AG04449 (cell line): ENCODE data around the gene KCNAB3.

Experiments used
- CTCF ChIA-PET: fragments of 350-600 bp; formaldehyde crosslinking; extraction: SDS; loops from one replicate; lab custom pipeline; 2021; ENCODE audit warnings: antibody characterized with exemption; lab: Yijun Ruan, JAX
- POLR2A ChIA-PET: fragments of 400-600, 350-600 bp; formaldehyde crosslinking; extraction: SDS; loops from one replicate; lab custom pipeline; 2020; ENCODE audit warnings: antibody characterized with exemption, inconsistent platforms; lab: Yijun Ruan, JAX
- DNase-seq: peaks from one replicate; pipeline ENCODE4 v3.0.0-alpha.2; 2010; ENCODE audit warnings: low read depth, low spot score
- H3K4me3 ChIP-seq: 2 replicates; pipeline ENCODE4 v1.5.1; 2011; ENCODE audit warnings: low read depth, mild to moderate bottlenecking, control low read depth, low read length
- CTCF ChIP-seq: IDR thresholded peaks from one replicate; pipeline ENCODE4 v1.5.1; 2011; ENCODE audit warnings: mild to moderate bottlenecking, moderate library complexity, low read length, control low read depth, inconsistent platforms; ENCODE audit not compliant: insufficient read depth; ENCODE audit errors: missing control alignments

The KCNAB3 gene

GRCh38 chr17:7971651-7972050 lies 42.0 kb upstream of the KCNAB3 start:
- H3K4me3 ChIP-seq: no peak overlapping the region
- TF ChIP-seq CTCF: no peak
- ChIA-PET CTCF (interaction anchor here (0.6 to 3.0 kb wide), 9 partner anchors 9 to 89 kb away, joined by 3 to 12 read pairs (median 4); no protein-coding TSS in a partner anchor), POLR2A (no interaction called here)
- no peak for DNase-seq

DNA sequence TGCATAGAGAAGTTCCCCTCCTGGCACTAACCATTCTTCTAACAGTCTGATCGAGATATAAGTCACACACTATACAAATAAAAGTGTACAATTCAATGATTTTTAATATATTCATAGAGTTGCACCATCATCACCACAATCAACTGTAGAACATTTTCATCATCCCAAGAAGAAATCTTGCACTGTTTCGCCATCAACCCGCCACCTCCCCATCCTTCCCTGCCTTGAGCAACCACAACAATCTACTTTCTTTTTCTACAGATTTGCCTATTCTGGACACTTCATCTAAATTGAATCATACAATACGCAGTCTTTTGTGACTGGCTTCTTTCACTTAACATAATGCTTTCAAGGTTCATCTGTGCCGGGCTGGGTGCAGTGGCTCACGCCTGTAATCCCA lies 39.8 kb upstream of the KCNAB3 start:
- CTCF ChIA-PET: interaction anchor here (1.8 kb wide), 1 partner anchor 37 kb away, joined by 7 read pairs; the partner anchor contains the start of gene CNTROB
- POLR2A ChIA-PET: no interaction called here
- no peak for TF ChIP-seq CTCF
- no peak overlapping the region for H3K4me3 ChIP-seq
- DNase-seq: no peak

GRCh38 chr17:7967751-7968150 lies 38.1 kb upstream of the KCNAB3 start:
- DNase-seq: no peak
- no peak for TF ChIP-seq CTCF
- CTCF ChIA-PET: interaction anchor here (1.2 to 5.3 kb wide), 3 partner anchors 20 to 35 kb away, joined by 3 to 33 read pairs (median 7); partner anchors contain the start of gene CNTROB
- POLR2A ChIA-PET: no interaction called here
- no peak overlapping the region for H3K4me3 ChIP-seq

DNA sequence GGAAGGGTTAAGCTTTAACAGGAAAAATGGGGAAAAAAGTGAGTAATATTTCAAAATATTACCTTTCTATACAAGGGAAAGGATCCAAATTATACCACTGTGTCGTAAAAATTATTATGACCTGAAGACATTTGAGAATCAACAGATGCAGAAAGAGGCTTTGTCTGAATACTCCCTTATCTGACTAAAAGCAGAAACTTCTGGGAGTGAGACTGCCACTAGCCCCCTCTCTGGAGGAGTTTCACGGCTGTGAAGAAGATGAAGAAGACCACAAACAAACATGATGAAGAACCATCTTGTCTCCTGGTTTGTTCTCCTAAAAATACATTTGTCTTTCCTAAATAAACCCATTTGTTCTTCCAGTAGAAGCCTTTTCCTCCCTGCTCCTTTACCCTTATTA lies 31.8 kb upstream of the KCNAB3 start:
- H3K4me3 ChIP-seq: no peak overlapping the region
- ChIA-PET POLR2A (no interaction called here), CTCF (interaction anchor here (1.0 kb wide), 1 partner anchor 19 kb away, joined by 3 read pairs; no protein-coding TSS in a partner anchor)
- DNase-seq: no peak
- no peak for TF ChIP-seq CTCF

DNA sequence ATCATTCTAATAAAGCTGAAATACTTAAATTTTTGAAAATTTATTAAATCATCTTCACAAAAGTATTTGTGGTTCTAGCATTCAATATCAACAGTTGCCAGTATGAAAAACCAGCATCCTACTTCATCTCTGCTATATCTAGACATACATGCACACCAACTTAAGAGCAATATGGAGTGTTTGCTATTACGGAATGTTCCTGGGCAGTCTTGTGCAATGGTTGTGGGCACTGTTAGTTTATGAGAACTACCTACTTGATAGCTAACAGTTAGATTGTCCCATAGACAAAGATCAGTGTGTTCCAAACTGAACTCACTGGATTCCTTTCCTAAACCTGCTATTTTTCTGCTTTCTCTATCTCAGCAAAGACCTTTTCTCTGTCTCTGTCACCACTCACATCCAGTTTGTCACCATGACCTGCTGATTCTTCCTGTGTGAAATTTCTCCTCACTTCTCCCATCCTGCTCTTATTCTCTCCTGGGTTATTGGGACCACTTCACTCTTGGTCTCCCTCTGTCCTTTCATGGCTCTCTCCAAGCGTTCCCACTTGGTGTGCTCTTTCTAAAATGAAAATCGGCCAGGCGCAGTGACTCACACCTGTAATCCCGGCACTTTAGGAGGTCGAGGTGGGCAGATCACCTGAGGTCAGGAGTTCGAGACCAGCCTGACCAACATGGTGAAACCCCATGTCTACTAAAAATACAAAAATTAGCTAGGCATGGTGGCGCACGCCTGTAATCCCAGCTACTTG lies 30.0 kb upstream of the KCNAB3 start:
- H3K4me3 ChIP-seq: no peak overlapping the region
- ChIA-PET CTCF (interaction anchor here (0.9 to 1.3 kb wide), 2 partner anchors 11 to 46 kb away, joined by 3 read pairs; no protein-coding TSS in a partner anchor), POLR2A (no interaction called here)
- no peak for TF ChIP-seq CTCF
- DNase-seq: no peak

- ChIA-PET POLR2A (no interaction called here), CTCF (interaction anchor here (0.7 to 2.0 kb wide), 10 partner anchors 9 to 101 kb away, joined by 3 to 12 read pairs (median 4); no protein-coding TSS in a partner anchor)
- DNase-seq: no peak
- no peak for TF ChIP-seq CTCF
- no peak overlapping the region for H3K4me3 ChIP-seq
Measured at GRCh38 chr17:7956228-7956965, 26.7 kb upstream of the KCNAB3 start.
